Hepatocyte (in vitro differentiated cells): ENCODE results near the gene OGFOD1.

Experiments used
- CTCF ChIP-seq: fragments of 200-600 bp; sonication (generic); IDR thresholded peaks from 2 replicates; pipeline ENCODE4 v1.5.1; 2016; ENCODE audit warnings: antibody characterized with exemption, mild to moderate bottlenecking; ENCODE audit not compliant: poor library complexity
- EZH2phosphoT487 ChIP-seq: fragments of 200-600 bp; sonication (generic); IDR thresholded peaks from one replicate; pipeline ENCODE4 v1.6.1; 2018; ENCODE audit warnings: antibody characterized with exemption, mild to moderate bottlenecking, low read depth, moderate library complexity; ENCODE audit not compliant: unreplicated experiment, severe bottlenecking

DNA sequence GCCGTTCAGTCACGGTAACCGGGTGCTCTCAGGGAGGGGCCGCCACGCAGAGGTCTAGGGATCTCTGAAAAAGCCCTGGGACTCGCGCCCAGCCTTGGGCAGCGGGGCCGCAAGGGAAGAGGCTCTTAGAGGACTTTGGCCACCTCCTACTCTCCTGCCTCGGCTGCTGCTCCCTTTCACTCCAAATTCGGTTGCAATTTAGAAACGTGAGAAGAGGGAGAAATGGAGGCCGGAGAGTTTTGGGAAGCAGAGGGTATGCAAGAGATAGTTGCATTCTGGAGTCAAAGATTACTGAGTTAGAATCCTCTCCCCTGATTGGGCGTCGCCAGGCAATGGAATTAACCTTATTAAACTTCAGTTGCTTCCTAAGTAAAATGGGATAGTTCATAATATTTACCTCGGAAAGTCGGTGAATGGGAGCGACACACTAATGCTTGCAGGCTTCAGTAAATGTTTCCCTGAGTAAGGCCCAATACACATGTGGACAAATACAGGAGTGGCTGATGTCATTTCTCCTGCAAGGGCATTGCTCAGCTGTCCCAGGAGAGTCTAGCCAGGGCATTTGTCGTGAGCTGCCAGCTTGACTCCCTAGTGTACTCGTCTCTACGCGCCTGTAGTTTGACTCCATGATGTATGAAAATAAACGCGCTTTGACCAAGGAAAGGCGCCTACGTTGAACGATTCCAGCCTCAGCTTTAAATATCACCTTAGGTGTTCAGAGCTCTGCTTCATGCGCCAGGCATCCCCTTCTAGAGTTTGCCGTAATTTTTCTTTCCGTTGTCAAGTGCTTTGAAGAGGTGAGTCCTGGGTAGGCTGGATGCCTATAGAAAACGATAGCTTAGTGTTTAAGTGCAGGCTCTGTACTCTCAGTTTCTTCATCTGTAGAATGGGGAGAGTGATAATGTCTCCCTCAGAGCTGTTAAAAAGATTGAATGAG lies 667 bp downstream of the OGFOD1 start:
- TF ChIP-seq CTCF = no peak
- TF ChIP-seq EZH2phosphoT487 = no peak
